ENCODE results near the gene MRPS2. TPM values are rescaled to one million over a fixed set of nuclear protein-coding genes. Genes with fewer than 3 reads are reported as not detected.
A peak's percentile ranks its signal among the peaks of the same experiment; 100 is the strongest.

MRPS2 gene
- total RNA-seq, 1 experiment from 2014 or later, result 68.6 TPM

DNA sequence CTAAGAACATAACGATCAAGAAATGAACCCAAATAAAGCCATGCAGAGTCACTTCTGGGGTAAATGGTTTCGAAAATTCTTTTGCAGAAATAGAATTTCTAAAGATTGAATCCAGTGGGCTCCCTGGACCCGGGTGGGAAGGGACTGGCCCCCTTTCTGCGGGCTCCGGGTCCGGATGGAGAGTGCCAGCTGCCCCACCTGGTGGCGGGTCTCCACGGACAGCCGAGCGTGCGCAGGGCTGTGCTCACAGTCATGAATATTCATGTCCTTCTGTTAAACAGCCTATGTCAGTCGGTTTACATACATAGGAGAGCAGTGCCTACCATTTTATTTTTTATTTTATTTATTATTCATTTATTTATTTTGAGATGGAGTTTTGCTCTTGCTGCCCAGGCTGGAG lies 25.6 kb upstream of the MRPS2 start:
- DNase-seq, result peak in 1 of 2 experiments; percentile 43
- H3K27me3 ChIP-seq, result peaks cover 24% of the 10 kb centered on the region

DNA sequence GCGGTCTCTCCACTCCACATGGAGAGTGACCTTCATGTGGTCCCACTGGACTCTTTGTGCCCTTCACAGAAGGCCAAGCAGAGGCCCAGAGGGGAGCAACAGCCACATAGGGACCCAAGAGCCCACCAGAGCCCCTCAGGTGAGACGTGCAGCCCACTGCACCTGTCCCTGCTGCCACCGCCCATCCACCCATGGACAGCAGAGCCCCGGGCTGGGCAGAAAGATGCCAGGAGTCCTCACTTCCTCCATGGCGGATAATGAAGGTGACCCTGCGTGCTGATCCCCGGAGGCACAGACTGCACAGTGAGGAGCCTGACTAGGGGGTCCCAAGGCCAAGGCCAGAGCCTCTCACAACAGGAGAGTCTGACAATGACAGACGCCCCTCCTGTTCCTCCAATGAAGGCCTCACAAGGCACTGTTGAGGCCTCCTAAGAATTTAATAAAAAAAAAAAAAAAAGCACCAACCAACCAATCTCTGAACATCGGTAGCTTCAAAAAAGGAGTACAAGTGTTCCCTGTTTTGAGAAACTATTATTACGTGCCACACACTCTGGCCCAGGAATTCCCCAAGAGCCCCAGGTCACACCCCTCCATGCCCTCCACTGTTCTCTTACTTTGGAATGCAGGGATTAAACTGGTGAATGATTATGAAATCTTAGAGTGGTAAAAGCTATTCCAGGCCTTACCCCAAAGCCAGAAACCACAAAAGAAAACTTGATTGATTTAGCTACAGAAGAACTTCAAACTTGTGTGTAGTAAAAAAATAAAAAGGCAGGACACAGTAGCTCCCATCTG lies 23.7 kb upstream of the MRPS2 start:
- no peak for DNase-seq
- Histone ChIP-seq H3K9me3 (replicated peaks) (no peaks in the 10 kb centered on the region), H3K36me3 (no peaks in the 10 kb centered on the region), H3K4me3 (no peak overlapping the region), H3K4me1 (peaks cover 7% of the 10 kb centered on the region), H3K27ac (no peak overlapping the region), H3K27me3 (peaks cover 16% of the 10 kb centered on the region)

More for the DNA sequence above, 25.6 kb upstream of the MRPS2 start:
- Histone ChIP-seq H3K4me3 (no peak overlapping the region), H3K4me1 (peaks cover 15% of the 10 kb centered on the region), H3K27ac (no peak overlapping the region), H3K9me3 (replicated peaks) (no peaks in the 10 kb centered on the region), H3K36me3 (no peaks in the 10 kb centered on the region)

DNA sequence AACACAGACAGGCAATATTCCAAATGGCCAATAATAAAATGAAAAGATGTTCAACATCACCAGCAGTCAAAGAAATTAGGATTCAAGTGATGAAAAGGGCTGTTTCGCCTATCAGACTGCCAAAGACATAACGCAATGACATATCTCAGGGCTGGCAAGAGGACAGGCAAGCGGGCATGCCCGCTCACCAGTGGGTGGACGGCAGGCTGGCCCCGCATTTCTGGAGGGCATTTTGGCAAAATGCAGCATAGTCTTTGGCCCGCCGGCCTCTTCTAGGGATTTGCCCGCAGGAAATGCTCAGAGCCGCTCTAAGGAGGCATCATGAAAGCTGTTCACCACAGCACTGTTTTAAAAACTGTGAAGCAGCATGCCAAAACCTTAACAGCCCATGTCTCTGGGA lies 22.3 kb upstream of the MRPS2 start:
- no peak for DNase-seq

DNA sequence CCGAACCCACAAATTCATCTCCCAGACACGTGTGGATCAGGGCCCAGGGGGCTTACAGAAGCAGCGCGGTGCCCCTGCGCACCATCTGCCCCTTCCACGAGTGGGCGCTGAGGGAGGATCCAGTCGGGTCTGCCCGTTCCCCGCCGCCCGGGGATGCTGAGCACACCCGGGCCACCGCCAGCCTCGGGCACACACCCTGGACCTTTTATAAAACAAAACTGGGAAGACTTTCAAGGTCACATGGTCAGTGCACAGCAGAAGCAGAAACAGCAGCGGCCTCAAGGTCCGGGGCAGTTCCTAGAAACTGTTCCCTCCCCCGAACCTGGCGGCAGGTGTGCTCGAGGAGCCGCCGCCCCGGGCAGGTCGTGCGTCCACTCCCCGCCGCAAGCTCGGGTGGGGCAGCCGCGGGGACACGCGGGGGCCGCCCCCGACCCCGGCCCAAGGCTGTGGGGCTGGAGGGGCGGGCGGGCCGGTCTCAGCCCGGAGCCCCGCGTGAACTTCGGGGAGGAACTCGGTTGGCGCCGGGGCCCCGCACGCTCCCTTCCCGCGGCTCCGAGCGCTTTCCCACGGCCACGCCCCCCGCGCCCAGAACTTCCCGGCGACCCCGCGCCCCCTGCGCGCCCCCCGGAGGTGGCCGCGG lies 21.5 kb upstream of the MRPS2 start:
- H3K4me3 ChIP-seq, result peak overlapping the region; percentile 27
- DNase-seq, result no peak
- H3K27ac ChIP-seq, result no peak overlapping the region
- no peaks in the 10 kb centered on the region for H3K4me1 ChIP-seq
- H3K9me3 ChIP-seq (replicated peaks), result no peaks in the 10 kb centered on the region
- no peaks in the 10 kb centered on the region for H3K36me3 ChIP-seq
- H3K27me3 ChIP-seq, result peaks cover 9% of the 10 kb centered on the region

More for the DNA sequence above, 22.3 kb upstream of the MRPS2 start:
- Histone ChIP-seq H3K9me3 (replicated peaks) (no peaks in the 10 kb centered on the region), H3K27me3 (peaks cover 11% of the 10 kb centered on the region), H3K4me1 (no peaks in the 10 kb centered on the region), H3K36me3 (no peaks in the 10 kb centered on the region), H3K4me3 (no peak overlapping the region), H3K27ac (no peak overlapping the region)

DNA sequence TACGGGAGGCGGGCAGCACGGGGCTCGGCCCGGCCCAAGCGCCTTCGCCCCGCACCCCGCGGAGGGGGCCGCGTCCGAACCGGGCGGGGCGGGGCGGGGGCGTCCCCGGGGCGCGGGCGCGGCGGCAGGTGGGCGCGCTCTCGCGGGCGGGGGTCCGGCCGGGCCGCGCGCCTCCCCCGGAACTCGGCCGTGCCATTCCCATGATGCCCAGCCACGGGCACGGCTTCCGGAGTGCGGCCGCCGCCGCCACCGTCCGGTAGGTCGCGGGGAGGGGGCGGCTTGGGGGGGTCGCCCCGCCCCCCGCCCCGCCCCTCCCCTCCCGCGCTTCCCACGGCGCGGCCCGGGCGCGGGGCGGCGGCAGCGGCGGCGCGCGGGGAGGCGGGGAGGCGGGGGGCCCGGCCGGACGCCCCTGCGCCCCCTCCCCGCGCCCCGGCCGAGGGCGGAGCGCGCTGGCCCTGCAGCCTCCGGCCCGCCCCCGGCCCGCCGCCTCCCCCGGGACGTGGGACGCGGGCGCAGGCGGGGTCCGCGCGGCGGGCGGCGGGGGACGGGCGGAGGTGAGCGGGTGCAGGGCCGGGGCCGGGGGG lies 20.9 kb upstream of the MRPS2 start, which contains the start of gene PPP1R26:
PPP1R26 (plus strand) TSS at position 314 of the 584 bp plus-strand sequence. CDS start 4,729 bp downstream, outside the sequence.
- Histone ChIP-seq H3K27me3 (peaks cover 5% of the 10 kb centered on the region), H3K4me3 (peak within 1 kb of the TSS; percentile 70), H3K9me3 (replicated peaks) (no peaks in the 10 kb centered on the region), H3K4me1 (no peaks in the 10 kb centered on the region), H3K27ac (no peak within 1 kb of the TSS), H3K36me3 (no peaks in the 10 kb centered on the region)
- no peak for DNase-seq

DNA sequence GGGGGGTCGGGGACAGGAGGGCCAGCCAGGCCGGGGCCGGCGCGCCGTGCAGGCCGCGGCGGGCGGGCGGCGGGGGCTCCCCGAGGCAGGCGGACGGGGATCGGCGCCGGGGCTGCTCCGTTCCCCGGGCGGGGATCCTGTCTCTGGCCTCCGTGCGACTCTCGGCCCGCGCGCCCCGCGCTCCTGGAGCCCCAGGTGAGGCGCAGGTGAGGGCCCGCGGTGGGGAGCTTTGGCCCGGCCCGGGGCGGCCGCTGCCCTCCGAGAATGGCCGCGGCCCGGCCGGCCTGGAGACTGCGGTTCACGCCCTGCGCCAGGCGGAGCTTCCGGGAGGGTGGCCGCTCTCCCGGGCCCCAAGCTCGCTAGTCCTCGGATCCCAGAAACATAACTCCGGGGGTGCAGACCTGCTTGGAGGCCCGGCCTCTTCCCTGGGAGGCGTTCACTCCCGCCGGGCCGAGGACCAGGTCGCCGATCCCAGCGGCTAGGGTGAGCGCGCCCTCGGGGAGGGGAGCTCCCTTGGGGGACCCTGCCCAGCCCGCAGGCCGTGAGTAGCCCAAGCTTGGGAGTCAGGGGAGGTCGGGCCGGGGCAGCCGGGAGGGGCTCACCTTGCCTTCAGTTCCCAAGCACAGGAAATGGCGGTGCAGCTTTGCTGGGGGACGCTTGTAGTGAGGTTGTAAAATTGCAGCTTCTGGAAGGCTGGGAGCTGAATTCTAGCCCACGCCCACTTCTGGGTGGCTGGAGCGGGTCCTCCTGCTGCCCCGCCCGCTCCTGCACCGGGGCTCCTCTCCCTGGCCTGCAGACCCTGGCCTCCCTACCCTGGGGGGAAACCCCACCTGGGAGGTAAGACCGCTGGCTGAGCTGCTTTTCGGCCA lies 20.2 kb upstream of the MRPS2 start:
- peak overlapping the region; percentile 70 for H3K4me3 ChIP-seq
- H3K4me1 ChIP-seq, result no peaks in the 10 kb centered on the region
- DNase-seq, result peak; percentile 46 to 62
- H3K36me3 ChIP-seq, result no peaks in the 10 kb centered on the region
- H3K27me3 ChIP-seq, result peaks cover 3% of the 10 kb centered on the region
- H3K27ac ChIP-seq, result no peak overlapping the region
- H3K9me3 ChIP-seq (replicated peaks), result no peaks in the 10 kb centered on the region

DNA sequence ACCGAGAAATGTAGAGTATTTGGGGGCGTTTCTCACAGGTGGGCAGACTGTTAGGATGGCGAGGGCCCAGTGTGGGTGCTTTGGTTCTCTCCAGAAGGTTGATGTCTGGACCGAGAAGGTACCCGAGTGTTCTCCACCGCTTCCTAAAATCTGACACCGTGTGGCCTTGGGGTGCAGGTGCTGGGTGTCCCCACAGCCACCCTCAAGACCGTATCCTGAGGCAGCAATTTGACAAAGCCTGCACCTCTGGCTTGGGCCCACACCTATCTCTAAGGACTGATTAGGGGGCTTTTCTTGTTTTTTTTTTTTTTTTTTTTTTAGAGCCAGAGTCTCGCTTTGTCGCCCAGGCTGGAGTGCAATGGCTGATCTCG lies 19.6 kb upstream of the MRPS2 start:
- no peak for DNase-seq
- H3K36me3 ChIP-seq, result no peaks in the 10 kb centered on the region
- no peaks in the 10 kb centered on the region for H3K4me1 ChIP-seq
- no peak overlapping the region for H3K27ac ChIP-seq
- H3K9me3 ChIP-seq (replicated peaks), result no peaks in the 10 kb centered on the region
- peak overlapping the region; percentile 70 for H3K4me3 ChIP-seq
- peaks cover 3% of the 10 kb centered on the region for H3K27me3 ChIP-seq

DNA sequence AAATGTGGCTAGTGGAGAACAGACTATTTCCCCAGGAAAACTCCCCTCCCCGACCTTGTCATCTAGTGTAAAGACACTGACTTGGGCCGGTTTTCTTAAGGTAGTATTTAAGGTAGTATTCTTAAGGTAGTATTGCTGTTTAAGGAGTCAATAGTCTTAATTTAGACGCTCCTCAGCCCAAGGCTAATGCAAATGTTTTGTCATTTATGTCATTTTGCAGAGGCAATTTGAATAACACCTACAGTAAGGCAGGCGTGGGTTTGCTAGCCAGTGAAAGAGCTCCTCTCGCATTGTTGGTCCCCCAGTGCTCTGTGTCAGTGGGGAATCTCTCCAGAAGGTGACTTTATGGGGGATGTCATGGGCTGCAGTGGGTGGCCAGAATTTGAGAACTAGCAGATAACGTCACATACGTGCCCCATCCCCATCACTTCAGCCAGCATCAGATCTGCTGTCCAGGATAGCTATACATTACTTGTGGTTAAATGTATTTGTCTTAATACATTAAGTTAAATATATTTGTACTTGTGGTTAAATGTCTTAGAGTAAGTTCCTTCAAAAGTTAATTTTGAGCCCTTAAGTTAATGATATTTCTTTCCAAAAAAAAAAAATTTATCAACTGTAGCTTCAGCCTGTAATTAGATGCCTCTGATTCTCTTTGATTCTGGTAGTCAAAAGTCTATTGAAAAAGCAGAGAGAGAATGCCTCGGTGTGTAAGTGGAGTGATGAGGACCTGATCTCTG lies 18.3 kb upstream of the MRPS2 start:
- Histone ChIP-seq H3K4me1 (no peaks in the 10 kb centered on the region), H3K27me3 (peaks cover 3% of the 10 kb centered on the region), H3K36me3 (no peaks in the 10 kb centered on the region), H3K9me3 (replicated peaks) (no peaks in the 10 kb centered on the region), H3K4me3 (no peak overlapping the region), H3K27ac (no peak overlapping the region)
- DNase-seq, result no peak

DNA sequence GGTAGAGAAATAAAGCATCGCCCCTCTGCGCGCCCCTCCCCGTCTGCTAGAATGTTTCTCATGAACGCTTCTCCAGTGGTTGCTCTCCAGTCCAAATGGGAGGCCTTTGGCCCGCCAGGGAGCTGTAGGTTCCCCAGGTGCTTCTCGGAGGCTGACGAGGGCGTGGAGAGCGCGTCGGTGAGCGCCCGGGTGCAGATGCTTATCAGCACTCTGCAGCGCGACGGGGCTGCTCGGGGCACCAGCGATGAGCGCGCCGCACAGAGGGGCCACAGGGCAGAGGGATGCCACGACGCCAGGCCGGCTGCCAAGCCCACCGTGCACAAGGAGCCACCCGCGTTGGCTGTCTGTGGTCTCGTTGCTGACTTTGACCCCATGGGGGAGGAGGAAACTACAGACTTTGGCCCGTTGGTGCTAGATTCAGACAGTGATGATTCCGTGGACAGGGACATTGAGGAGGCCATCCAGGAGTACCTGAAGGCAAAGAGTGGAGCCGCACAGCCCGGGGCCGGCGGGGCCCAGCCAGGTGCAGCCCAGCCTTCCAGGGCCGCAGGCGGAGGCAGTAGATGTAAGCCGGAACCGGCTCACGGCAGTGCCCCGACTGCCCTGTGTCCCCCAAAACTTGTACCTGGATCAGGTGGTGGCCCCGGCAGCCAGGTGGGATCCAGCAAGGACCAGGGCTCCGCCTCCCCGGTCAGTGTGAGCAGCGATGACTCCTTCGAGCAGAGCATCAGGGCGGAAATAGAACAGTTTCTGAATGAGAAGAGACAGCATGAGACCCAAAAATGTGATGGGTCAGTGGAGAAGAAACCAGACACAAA lies 15.8 kb upstream of the MRPS2 start:
- H3K4me3 ChIP-seq, result no peak overlapping the region
- no peaks in the 10 kb centered on the region for H3K27me3 ChIP-seq
- DNase-seq, result no peak

DNA sequence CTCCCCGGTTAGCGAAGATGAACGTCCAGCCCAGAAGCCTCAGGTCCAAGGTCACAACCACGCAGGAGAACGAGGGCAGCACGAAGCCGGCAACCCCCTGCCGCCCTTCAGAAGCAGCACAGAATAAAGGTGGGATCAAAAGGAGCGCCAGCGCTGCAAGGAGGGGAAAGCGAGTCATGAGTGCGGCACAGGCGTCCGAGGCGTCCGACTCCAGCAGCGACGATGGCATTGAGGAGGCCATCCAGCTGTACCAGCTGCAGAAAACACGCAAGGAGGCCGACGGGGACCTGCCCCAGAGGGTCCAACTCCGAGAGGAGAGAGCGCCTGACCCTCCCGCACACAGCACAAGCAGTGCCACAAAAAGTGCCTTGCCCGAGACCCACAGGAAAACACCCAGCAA lies 15.1 kb upstream of the MRPS2 start:
- no peak overlapping the region for H3K4me3 ChIP-seq
- no peaks in the 10 kb centered on the region; the same call in 1 of the 2 replicates for H3K27me3 ChIP-seq
- no peak for DNase-seq
- H3K36me3 ChIP-seq, result no peaks in the 10 kb centered on the region
- H3K4me1 ChIP-seq, result peaks cover 2% of the 10 kb centered on the region; the same call in 1 of the 2 replicates
- no peak overlapping the region for H3K27ac ChIP-seq
- H3K9me3 ChIP-seq (replicated peaks), result no peaks in the 10 kb centered on the region

More for the DNA sequence above, 15.8 kb upstream of the MRPS2 start:
- Histone ChIP-seq H3K9me3 (replicated peaks) (no peaks in the 10 kb centered on the region), H3K36me3 (no peaks in the 10 kb centered on the region), H3K27ac (no peak overlapping the region), H3K4me1 (no peaks in the 10 kb centered on the region)

DNA sequence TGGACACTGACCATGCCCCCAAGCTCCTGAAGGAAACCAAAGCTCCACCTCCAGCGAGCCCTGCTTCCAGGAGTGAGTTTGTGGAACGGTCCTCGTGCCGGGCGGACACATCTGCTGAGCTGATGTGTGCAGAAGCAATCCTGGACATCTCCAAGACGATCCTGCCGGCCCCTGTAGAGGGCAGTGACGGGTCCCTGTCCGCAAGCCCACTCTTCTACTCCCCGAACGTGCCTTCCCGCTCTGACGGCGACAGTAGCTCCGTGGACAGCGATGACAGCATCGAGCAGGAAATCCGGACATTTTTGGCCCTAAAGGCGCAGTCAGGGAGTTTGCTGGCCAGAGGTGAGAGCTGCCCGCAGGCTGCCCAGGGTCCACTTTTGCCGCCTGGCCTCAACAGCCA lies 14.7 kb upstream of the MRPS2 start:
- Histone ChIP-seq H3K36me3 (no peaks in the 10 kb centered on the region), H3K4me3 (no peak overlapping the region), H3K27ac (no peak overlapping the region), H3K4me1 (peaks cover 3% of the 10 kb centered on the region; the same call in 1 of the 2 replicates), H3K27me3 (no peaks in the 10 kb centered on the region; the same call in 1 of the 2 replicates), H3K9me3 (replicated peaks) (no peaks in the 10 kb centered on the region)
- no peak for DNase-seq

DNA sequence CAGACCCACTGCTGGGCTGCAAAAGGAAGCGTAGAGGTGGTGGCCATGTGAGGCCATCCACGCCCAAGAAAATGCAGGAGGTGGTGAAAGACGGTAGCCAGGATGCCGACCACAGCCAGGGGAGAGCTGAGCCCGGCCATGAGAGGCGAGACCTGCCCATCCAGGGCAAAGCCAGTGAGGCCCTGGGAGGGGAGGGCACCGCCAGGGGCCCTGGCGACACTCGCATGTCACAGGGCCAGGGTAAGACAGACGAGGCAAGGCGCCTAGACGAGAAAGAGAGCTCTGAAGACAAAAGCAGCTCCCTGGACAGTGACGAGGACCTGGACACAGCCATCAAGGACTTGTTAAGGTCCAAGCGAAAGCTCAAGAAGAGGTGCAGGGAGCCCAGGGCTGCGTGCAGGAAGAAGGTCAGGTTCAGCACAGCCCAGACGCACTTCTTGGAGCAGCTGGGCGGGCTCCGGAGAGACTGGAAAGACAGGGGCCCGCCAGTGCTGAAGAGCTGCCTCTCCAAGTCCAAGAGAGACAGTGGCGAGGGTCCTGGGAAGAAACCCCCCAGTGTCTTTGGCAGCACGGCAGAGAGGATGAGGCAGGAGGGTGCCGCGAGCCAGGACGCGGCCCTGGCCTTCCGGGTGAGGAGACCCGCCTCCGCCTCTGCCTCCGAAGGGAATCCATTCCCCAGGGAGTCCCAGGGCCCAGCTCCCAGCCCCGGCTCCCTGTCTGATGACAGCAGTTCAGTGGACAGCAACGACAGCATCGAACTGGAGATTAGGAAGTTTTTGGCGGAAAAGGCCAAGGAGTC lies 14.0 kb upstream of the MRPS2 start:
- Histone ChIP-seq H3K27me3 (peaks cover 6% of the 10 kb centered on the region; the same call in 1 of the 2 replicates), H3K4me1 (peaks cover 3% of the 10 kb centered on the region; the same call in 1 of the 2 replicates), H3K9me3 (replicated peaks) (no peaks in the 10 kb centered on the region), H3K36me3 (no peaks in the 10 kb centered on the region), H3K4me3 (no peak overlapping the region), H3K27ac (no peak overlapping the region)
- DNase-seq, result no peak

Measured in SJCRH30 (cell line).